CMK (cell line): ENCODE results near the gene ENOSF1.

Experiments
- DNase-seq: peaks from one replicate; pipeline ENCODE4 v3.0.0-alpha.2; 2010; ENCODE audit warnings: low read depth

Gene ENOSF1

DNA sequence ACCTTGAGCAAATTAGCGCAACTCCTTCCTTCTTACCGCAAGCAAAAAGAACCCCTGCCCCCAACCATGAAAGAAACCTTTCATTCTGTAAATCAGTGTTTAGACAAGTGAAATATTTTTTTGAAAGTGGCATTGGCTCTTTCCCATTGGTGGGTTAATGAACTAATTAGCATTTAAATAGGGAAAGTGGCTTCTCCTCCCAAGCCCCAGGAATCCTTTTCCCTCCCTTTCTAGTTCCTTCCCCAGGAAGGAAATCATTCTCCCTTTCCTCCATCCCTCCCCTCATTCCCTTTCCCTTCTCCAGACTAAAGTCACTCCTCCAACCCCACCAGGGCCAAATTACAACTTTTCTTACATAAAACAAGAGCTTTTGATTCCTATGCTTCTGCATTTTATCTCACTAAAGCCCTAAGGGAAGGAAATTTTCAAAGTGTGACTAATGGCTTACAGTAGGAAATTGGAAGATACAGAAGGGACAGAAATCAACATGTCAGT is 77.8 kb downstream of the ENOSF1 start:
- no peak for DNase-seq

DNA sequence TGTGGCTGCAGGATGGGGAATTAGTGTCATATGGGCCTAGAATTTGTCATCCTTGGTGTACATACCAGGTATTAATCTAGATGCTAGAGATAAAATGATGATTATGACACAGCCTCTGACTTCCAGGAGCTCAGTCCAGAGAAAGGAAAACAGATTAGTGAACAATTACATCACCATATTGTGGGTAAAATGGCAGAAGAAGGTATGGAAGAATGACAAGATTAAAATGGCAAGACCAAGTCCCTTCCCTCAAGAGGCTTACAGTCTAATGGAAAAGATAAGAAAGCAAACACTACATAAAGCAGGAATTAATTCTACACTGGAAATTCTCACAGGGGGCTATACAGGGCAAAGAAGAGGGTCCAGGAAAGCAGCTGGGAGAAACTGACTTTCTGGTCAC is 80.9 kb downstream of the ENOSF1 start:
- no peak for DNase-seq

DNA sequence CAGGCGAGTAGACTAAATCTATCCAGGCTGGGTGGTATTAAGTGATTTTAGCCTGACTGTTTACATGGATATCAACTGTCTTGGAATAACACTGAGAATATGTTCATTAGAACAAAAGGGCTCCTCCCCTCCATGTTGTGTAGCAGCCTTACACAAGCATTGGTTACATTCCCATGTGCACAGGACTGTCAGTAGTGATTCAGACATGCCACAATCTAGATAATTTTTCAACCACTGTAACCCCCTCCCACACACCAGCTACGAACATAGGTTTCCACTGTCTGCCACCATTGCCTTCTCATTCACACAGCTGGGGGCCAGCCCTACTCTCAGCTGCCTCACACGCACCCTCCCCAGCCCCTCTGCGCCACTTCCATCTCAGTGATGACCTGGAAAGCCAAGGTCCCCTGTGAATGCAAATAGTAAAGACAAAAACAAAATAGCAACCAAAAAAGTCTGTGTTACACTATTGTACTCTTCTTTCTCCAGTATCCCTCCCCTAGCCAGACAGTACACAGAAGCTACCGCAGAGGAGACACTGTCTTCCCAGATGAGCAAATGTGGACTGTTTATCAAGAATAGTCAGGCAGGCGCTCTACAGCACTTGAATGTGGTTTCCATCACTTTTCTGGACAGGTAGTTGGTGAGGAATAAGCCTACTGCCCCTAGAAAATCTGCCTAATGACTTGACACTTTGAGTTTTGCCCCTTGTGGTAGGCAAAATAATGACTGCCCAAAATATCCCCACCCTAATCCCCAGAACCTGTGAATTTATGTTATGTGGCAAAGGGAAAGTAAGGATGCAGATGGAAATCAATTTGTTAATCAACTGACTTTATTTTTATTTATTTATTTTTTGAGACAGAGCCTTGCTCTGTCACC is 82.9 kb downstream of the ENOSF1 start:
- no peak for DNase-seq

DNA sequence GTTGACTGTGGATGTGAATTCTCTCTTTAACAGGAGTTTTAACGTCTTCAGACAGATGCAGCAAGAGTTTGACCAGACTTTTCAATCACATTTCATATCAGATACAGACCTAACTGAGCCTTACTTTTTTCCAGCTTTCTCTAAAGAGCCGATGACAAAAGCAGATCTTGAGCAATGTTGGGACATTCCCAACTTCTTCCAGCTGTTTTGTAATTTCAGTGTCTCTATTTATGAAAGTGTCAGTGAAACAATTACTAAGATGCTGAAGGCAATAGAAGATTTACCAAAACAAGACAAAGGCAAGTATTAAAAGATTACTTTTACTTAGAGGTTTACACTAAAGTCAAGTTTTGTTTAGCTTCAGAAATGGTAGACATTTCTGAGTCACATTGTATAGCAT is 85.2 kb downstream of the ENOSF1 start:
- DNase-seq: no peak

DNA sequence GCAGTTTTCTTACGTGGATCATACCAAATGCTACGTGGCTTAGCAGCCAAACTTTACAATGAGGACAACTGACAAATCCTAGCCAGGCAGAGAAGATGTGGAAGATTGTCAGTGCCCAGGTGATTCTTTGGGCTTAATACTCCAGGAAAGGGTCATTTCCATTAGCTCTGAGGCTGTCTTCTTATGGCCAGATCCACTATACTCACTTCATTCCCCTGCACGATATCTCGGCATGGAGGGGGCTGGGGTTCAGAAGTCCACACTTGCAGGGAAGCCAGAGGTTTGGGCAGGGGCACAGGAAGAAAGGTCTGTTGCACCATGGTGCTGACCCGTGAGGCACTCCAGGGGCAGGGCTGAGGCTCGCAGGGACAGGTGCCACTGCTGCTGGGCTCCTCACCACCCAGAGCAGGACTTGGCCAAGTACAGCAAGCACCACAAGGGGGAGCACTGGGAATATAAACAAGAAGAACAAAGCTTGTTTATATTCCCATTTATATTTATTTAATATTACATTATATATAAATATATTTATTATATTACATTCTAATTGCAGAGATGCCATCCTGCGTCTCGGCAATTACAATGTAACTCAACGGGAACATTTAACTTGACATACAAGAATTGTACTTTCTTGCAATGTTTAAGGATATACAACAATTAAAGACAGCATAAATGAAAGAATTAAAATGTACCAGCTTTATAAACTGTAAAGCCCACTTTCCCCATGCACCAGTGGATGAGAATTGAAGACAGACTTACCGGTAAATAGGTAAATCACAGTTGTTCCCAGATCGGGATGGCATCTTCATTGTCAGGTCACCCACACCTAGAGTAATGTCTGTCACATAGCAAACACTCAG is 88.4 kb downstream of the ENOSF1 start:
- DNase-seq: no peak

DNA sequence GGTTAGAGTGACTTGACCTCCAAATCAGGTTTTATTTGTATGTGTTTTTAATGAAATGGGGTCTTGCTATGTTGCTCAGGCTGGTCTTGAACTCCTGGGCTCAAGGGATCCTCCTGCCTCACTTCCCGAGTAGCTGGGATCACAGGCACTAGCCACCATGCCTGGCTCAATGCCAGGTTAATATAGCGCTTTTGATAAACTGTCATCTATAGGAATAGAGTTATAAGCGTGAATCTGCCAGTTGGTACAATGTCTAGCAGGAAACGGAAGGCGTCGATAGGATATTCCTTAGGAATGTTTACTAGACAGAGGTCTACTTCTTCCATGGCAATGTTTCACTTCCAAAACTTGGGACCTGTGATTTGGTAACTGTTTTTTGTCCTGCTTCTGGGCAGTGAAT is 90.1 kb downstream of the ENOSF1 start:
- no peak for DNase-seq

DNA sequence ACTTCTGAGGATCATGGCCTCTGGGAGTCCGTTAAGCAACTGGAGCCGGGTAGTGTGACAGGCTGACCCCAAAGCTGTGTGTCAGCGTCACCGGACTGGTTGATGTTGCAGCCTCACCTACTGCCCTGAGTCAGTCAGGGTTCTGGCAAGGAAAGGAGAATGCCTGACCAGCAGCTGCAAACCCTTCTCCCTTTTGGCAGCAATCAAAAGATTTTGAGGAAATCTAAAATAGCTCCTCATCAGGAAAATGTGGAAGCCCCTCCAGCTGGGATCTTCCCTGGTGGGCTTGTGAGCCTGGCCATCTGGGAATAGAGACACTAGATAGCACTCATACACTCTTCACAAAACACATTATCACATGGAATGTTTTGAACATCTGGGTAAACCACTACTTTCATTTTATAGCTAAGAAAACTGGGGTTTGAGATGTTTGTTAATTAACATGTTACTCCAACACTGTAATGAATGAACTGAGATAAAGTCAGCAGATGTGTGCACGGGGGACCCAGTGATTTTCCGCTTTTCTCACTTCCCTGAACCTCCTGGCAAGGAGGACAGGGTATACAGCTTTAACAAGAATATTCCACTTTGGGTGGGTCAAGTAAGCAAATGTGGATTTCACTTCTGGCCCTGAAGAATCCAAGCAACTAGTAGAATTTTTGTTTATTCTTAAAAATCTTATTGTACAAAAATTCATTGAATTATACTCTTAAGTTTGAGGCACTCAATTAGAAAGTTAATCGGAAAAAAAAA is 91.0 kb downstream of the ENOSF1 start:
- no peak for DNase-seq
